OCI-LY7 (cell line): ENCODE data around the gene KCNIP1. TPM values are rescaled to one million over a fixed set of nuclear protein-coding genes. Genes with fewer than 3 reads are reported as not detected.
A peak's percentile ranks its signal among the peaks of the same experiment; 100 is the strongest.

ENCODE experiments used
- BruUV-seq: library from RNA; stranded (reverse); fragments of 400-500 nt; replicated peaks from 2 replicates; lab custom pipeline; 2021; lab: Mats Ljungman, UMichigan
- CTCF ChIA-PET: fragments of 300-600 bp; sonication (Branson Sonifier 250); formaldehyde crosslinking; loops from one replicate; lab custom pipeline; 2022; ENCODE audit warnings: antibody characterized with exemption; ENCODE audit not compliant: unreplicated experiment; lab: Charles Lee
- POLR2A ChIA-PET: fragments of 300-600 bp; sonication (Branson Sonifier 250); formaldehyde crosslinking; loops from one replicate; lab custom pipeline; 2022; ENCODE audit warnings: antibody characterized with exemption; lab: Charles Lee
- DNase-seq: peaks from one replicate; pipeline ENCODE4 v3.0.0-alpha.2; 2015; ENCODE audit warnings: low spot score
- H2AFZ ChIP-seq: fragments of 200-600 bp; sonication (generic), shearing (Covaris generic); 2 replicates; pipeline ENCODE4 v1.6.1; 2014; ENCODE audit warnings: mild to moderate bottlenecking, antibody characterized with exemption, low read length, moderate library complexity
- H3K27ac ChIP-seq: fragments of 200-600 bp; sonication (generic); 2 replicates; pipeline ENCODE4 v1.5.1; 2014; ENCODE audit warnings: mixed run types, low read depth, mild to moderate bottlenecking, moderate library complexity, low read length, inconsistent platforms; ENCODE audit not compliant: poor library complexity, severe bottlenecking
- H3K36me3 ChIP-seq: fragments of 200-600 bp; sonication (generic); 2 replicates; pipeline ENCODE4 v1.6.1; 2014; ENCODE audit warnings: mild to moderate bottlenecking, antibody characterized with exemption, low read length, moderate library complexity, mixed read lengths; ENCODE audit not compliant: insufficient read depth
- H3K4me1 ChIP-seq: fragments of 200-600 bp; sonication (generic); 2 replicates; pipeline ENCODE4 v1.5.1; 2014; ENCODE audit warnings: mild to moderate bottlenecking, low read length; ENCODE audit not compliant: insufficient read depth, poor library complexity, severe bottlenecking
- H3K4me2 ChIP-seq: fragments of 200-600 bp; sonication (generic); 2 replicates; pipeline ENCODE4 v1.6.1; 2014; ENCODE audit warnings: mild to moderate bottlenecking, low read length
- H3K4me3 ChIP-seq: fragments of 200-600 bp; sonication (generic); 2 replicates; pipeline ENCODE4 v1.5.1; 2014; ENCODE audit warnings: mild to moderate bottlenecking, low read depth, low read length; ENCODE audit not compliant: poor library complexity, severe bottlenecking
- H3K79me2 ChIP-seq: fragments of 200-600 bp; sonication (generic); 2 replicates; pipeline ENCODE4 v1.6.1; 2016; ENCODE audit warnings: low read depth, mild to moderate bottlenecking, low read length, moderate library complexity, mixed read lengths; ENCODE audit not compliant: insufficient read depth
- H3K9me2 ChIP-seq: fragments of 200-600 bp; sonication (generic); 2 replicates; pipeline ENCODE4 v1.6.1; 2016; ENCODE audit warnings: mild to moderate bottlenecking, low read length, mixed read lengths; ENCODE audit not compliant: insufficient read depth
- H3K9me3 ChIP-seq: fragments of 200-600 bp; sonication (generic); 2 replicates; pipeline ENCODE4 v1.6.1; 2014; ENCODE audit warnings: mild to moderate bottlenecking, mixed run types, low read length, mixed read lengths
- H4K20me1 ChIP-seq: fragments of 200-600 bp; sonication (generic); 2 replicates; pipeline ENCODE4 v1.6.1; 2014; ENCODE audit warnings: mild to moderate bottlenecking, antibody characterized with exemption, low read length, moderate library complexity, mixed read lengths; ENCODE audit not compliant: insufficient read depth
- CTCF ChIP-seq: fragments of 200-600 bp; sonication (generic); conservative IDR thresholded peaks from 2 replicates; pipeline ENCODE4 v1.5.1; 2014; ENCODE audit warnings: mild to moderate bottlenecking, antibody characterized with exemption, low read length, moderate library complexity, mixed read lengths
- EZH2phosphoT487 ChIP-seq: fragments of 200-600 bp; sonication (generic); IDR thresholded peaks from 2 replicates; pipeline ENCODE4 v1.6.1; 2018; ENCODE audit warnings: low read depth, borderline replicate concordance, mild to moderate bottlenecking, mixed run types, antibody characterized with exemption, low read length, moderate library complexity, mixed read lengths
- intact Hi-C: fragments of 100-400 bp; cut with micrococcal nuclease; formaldehyde crosslinking; loops from one replicate; pipeline ENCODE4 v1.10.0; 2022; ENCODE audit not compliant: unreplicated experiment
- total RNA-seq, 2 experiments: library from RNA; depleted of rRNA in 1 of 2; stranded (reverse); fragments of >200 nt in 1 of 2; shearing (Covaris generic) in 1 of 2; gene quantifications; 2 replicates each; pipeline ENCODE4 v1.2.3, GENCODE V29; 2014 to 2022

Gene KCNIP1
- total RNA-seq, 2 experiments from 2014 or later: not detected

DNA sequence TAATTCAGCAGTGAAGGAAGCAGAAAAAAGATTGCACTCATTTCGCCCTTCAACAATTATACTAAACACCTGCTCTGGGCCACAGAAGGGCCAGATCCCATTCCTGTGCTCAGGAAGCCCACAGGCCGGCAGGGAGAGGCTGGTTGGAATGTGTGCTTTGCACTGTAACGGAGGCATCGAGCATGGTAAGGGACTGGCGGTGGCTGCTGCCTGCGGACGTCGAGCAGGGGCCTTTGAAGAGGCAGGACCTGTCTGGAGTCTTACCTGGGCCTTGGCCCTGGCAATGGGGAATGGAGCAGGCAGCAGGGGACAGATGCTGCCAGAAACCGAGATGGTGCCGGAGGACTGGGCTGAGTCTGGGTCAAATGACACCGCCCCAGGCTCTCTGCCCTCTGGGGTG lies 97.8 kb downstream of the KCNIP1 start:
- H3K36me3 ChIP-seq: no peaks in the 10 kb centered on the region
- H3K4me1 ChIP-seq: no peaks in the 10 kb centered on the region
- CTCF ChIA-PET: no interaction called here
- TF ChIP-seq CTCF (no peak), EZH2phosphoT487 (no peak)
- no peak for DNase-seq
- H3K79me2 ChIP-seq: no peaks in the 10 kb centered on the region
- POLR2A ChIA-PET: no interaction called here
- H3K9me2 ChIP-seq: no peaks in the 10 kb centered on the region
- BruUV-seq: no TSS peak
- H2AFZ ChIP-seq: no peak overlapping the region
- no peaks in the 10 kb centered on the region for H3K9me3 ChIP-seq
- no peaks in the 10 kb centered on the region for H4K20me1 ChIP-seq
- no peak overlapping the region for H3K27ac ChIP-seq
- H3K4me3 ChIP-seq: no peak overlapping the region
- H3K4me2 ChIP-seq: no peak overlapping the region
- intact Hi-C loops: no loop called here

DNA sequence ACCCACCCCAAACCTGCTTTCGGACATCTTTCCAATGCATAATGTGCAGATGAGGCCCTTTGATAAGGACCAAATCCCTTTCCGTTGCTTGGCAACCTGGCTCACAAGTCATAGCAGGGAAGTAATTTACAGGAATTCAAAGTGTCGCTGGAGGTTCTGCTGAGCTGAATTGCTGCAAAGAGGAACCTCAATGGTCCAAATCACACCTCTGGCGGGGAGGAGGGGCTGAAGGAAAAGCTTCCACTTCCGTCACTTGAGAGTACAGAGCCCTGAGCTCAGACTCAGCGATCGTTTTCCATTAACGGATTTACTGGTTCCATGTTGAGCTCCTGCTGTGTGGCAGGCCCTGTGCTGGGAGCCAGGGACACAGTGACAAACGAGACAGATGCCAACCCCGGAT lies 99.3 kb downstream of the KCNIP1 start:
- Histone ChIP-seq H3K9me3 (no peaks in the 10 kb centered on the region), H3K4me2 (no peak overlapping the region), H3K9me2 (no peaks in the 10 kb centered on the region), H3K36me3 (no peaks in the 10 kb centered on the region), H3K27ac (no peak overlapping the region), H4K20me1 (no peaks in the 10 kb centered on the region), H3K79me2 (no peaks in the 10 kb centered on the region), H3K4me1 (no peaks in the 10 kb centered on the region), H3K4me3 (no peak overlapping the region), H2AFZ (no peak overlapping the region)
- no peak for TF ChIP-seq CTCF
- TF ChIP-seq EZH2phosphoT487: no peak
- CTCF ChIA-PET: no interaction called here
- DNase-seq: no peak
- intact Hi-C loops: no loop called here
- no TSS peak for BruUV-seq
- POLR2A ChIA-PET: no interaction called here

GRCh38 chr5:170603578-170604565 lies 100.1 kb downstream of the KCNIP1 start:
- no peaks in the 10 kb centered on the region for H3K79me2 ChIP-seq
- H3K4me2 ChIP-seq: no peak overlapping the region
- no peak overlapping the region for H2AFZ ChIP-seq
- H3K36me3 ChIP-seq: no peaks in the 10 kb centered on the region
- H4K20me1 ChIP-seq: no peaks in the 10 kb centered on the region
- H3K27ac ChIP-seq: no peak overlapping the region
- POLR2A ChIA-PET: no interaction called here
- DNase-seq: peak; percentile 50
- CTCF ChIA-PET: no interaction called here
- intact Hi-C loops: loop anchor here (1.0 kb wide), 1 partner anchor 29 kb away; no protein-coding TSS in a partner anchor
- no TSS peak for BruUV-seq
- H3K4me3 ChIP-seq: no peak overlapping the region
- TF ChIP-seq CTCF: peak; percentile 83
- TF ChIP-seq EZH2phosphoT487: no peak
- no peaks in the 10 kb centered on the region for H3K9me2 ChIP-seq
- H3K9me3 ChIP-seq: no peaks in the 10 kb centered on the region
- no peaks in the 10 kb centered on the region for H3K4me1 ChIP-seq
